GM12878 (cell line): ENCODE results near the gene FN3K. TPM values are rescaled to one million over a fixed set of nuclear protein-coding genes. Genes with fewer than 3 reads are reported as not detected.

Source experiments
- ATAC-seq: fragments of 200-7000 bp; cut with Tn5 transposase; 3 replicates; pipeline ENCODE4 v1.9.1; 2020; ENCODE audit warnings: mild to moderate bottlenecking, moderate library complexity
- BruUV-seq: library from RNA; stranded (reverse); fragments of 400-500 nt; replicated peaks from 2 replicates; lab custom pipeline; 2021; lab: Mats Ljungman, UMichigan
- CTCF ChIA-PET: fragments of 300-600 bp; sonication (Branson Sonifier 250); formaldehyde crosslinking; extraction: SDS; loops from one replicate; lab custom pipeline; 2021; ENCODE audit warnings: inconsistent platforms; lab: Yijun Ruan, JAX
- POLR2A ChIA-PET: fragments of 350-600 bp; formaldehyde crosslinking; extraction: SDS; loops from one replicate; lab custom pipeline; 2021; ENCODE audit warnings: inconsistent platforms; lab: Charles Lee
- RAD21 ChIA-PET: fragments of 300-600 bp; sonication (Branson Sonifier 250); formaldehyde crosslinking; loops from one replicate; lab custom pipeline; 2023; ENCODE audit warnings: antibody characterized with exemption; ENCODE audit not compliant: unreplicated experiment; lab: Charles Lee
- SMC1A ChIA-PET: fragments of 300-600 bp; sonication (Branson Sonifier 250); formaldehyde crosslinking; loops from one replicate; lab custom pipeline; 2023; ENCODE audit not compliant: unreplicated experiment, uncharacterized antibody; lab: Charles Lee
- DNase-seq: peaks from one replicate; pipeline ENCODE4 v3.0.0-alpha.2; 2011; ENCODE audit warnings: low read depth, low spot score
- FAIRE-seq: peaks from 3 replicates; lab custom pipeline; 2011; peaks lifted over from hg19 to GRCh38; lab: Jason Lieb, UNC
- H2AFZ ChIP-seq: 2 replicates; pipeline ENCODE4 v1.6.0; 2011; ENCODE audit warnings: low read depth, low read length, control low read depth; ENCODE audit not compliant: control insufficient read depth
- H3K27ac ChIP-seq: 2 replicates; pipeline ENCODE4 v1.5.1; 2011; ENCODE audit warnings: control low read depth; ENCODE audit not compliant: control insufficient read depth, insufficient read depth
- H3K27me3 ChIP-seq, 2 experiments: replicated peaks in 1 of 2; 2 replicates each; pipeline versions ENCODE4 v1.6.0 to v1.6.1; 2011; ENCODE audit warnings: low read length in 1 of 2; ENCODE audit not compliant: control insufficient read depth in 2 of 2, insufficient read depth in 2 of 2
- H3K36me3 ChIP-seq, 2 experiments: 2 replicates each; pipeline ENCODE4 v1.5.1; 2011; ENCODE audit warnings: low read length in 1 of 2; ENCODE audit not compliant: control insufficient read depth in 2 of 2, insufficient read depth in 2 of 2
- H3K4me1 ChIP-seq: 2 replicates; pipeline ENCODE4 v1.6.1; 2011; ENCODE audit warnings: mild to moderate bottlenecking, low read length, moderate library complexity, mixed read lengths; ENCODE audit not compliant: control insufficient read depth, insufficient read depth
- H3K4me2 ChIP-seq: 2 replicates; pipeline ENCODE4 v1.6.0; 2011; ENCODE audit warnings: control low read depth; ENCODE audit not compliant: control insufficient read depth, insufficient read depth
- H3K4me3 ChIP-seq: fragments of 200-600 bp; sonication (generic); 2 replicates; pipeline ENCODE4 v1.5.1; 2016
- H3K79me2 ChIP-seq: 2 replicates; pipeline ENCODE4 v1.6.0; 2011; ENCODE audit warnings: low read length; ENCODE audit not compliant: control insufficient read depth, insufficient read depth
- H3K9ac ChIP-seq: 2 replicates; pipeline ENCODE4 v1.8.0; 2011; ENCODE audit warnings: low read length, control low read depth, mixed read lengths; ENCODE audit not compliant: control insufficient read depth, insufficient read depth
- H3K9me3 ChIP-seq: replicated peaks from 3 replicates; pipeline ENCODE4 v1.5.1; 2011; ENCODE audit warnings: mild to moderate bottlenecking, low read length; ENCODE audit not compliant: control insufficient read depth, insufficient read depth
- H4K20me1 ChIP-seq: 2 replicates; pipeline ENCODE4 v1.6.0; 2011; ENCODE audit not compliant: control insufficient read depth, insufficient read depth
- ATF2 ChIP-seq: IDR thresholded peaks from 2 replicates; pipeline ENCODE4 v1.6.1; 2012; ENCODE audit warnings: low read length, inconsistent platforms
- CEBPZ ChIP-seq: fragments of 150-350 bp; IDR thresholded peaks from 2 replicates; pipeline ENCODE4 v1.6.1; 2016; ENCODE audit warnings: low read depth, low read length
- CREB1 ChIP-seq: IDR thresholded peaks from 2 replicates; pipeline ENCODE4 v1.6.1; 2012; ENCODE audit warnings: low read depth, mild to moderate bottlenecking, inconsistent platforms
- CTCF ChIP-seq, 3 experiments: IDR thresholded peaks in 2 of 3; conservative IDR thresholded peaks in 1 of 3; 2 replicates each; pipeline ENCODE4 v1.5.1; 2011; ENCODE audit warnings: low read depth in 3 of 3, low read length in 3 of 3, mild to moderate bottlenecking in 3 of 3, control low read depth in 2 of 3, moderate library complexity in 2 of 3, inconsistent platforms in 1 of 3, mixed read lengths in 1 of 3; ENCODE audit not compliant: control insufficient read depth in 2 of 3, insufficient read depth in 1 of 3; ENCODE audit errors: extremely low read depth in 1 of 3
- FOXM1 ChIP-seq: IDR thresholded peaks from 2 replicates; pipeline ENCODE4 v1.6.1; 2012; ENCODE audit warnings: low read depth, mild to moderate bottlenecking, inconsistent platforms, low read length, moderate library complexity
- LARP7 ChIP-seq: fragments of 450-650 bp; IDR thresholded peaks from 2 replicates; pipeline ENCODE4 v1.6.1; 2017; ENCODE audit warnings: mild to moderate bottlenecking
- MAX ChIP-seq: IDR thresholded peaks from 2 replicates; pipeline ENCODE4 v1.6.1; 2012; ENCODE audit warnings: low read depth, low read length, improper control_type of control experiment
- NR2F1 ChIP-seq: fragments of 450-650 bp; conservative IDR thresholded peaks from 2 replicates; pipeline ENCODE4 v1.6.1; 2017; ENCODE audit warnings: mild to moderate bottlenecking
- PAX8 ChIP-seq: fragments of 450-650 bp; IDR thresholded peaks from 2 replicates; pipeline ENCODE4 v1.6.1; 2017; ENCODE audit warnings: mild to moderate bottlenecking, moderate library complexity
- POU2F2 ChIP-seq: IDR thresholded peaks from 3 replicates; pipeline ENCODE4 v1.6.1; 2011; ENCODE audit warnings: low read depth, mild to moderate bottlenecking, low read length, borderline replicate concordance
- REST ChIP-seq: IDR thresholded peaks from 2 replicates; pipeline ENCODE4 v1.6.1; 2012; ENCODE audit warnings: mild to moderate bottlenecking, low read depth, low read length
- TARDBP ChIP-seq: IDR thresholded peaks from 2 replicates; pipeline ENCODE4 v1.6.1; 2016; ENCODE audit warnings: borderline replicate concordance
- YY1 ChIP-seq: IDR thresholded peaks from 2 replicates; pipeline ENCODE4 v1.6.1; 2011; ENCODE audit warnings: low read depth, mild to moderate bottlenecking, low read length
- ZNF207 ChIP-seq: fragments of 450-650 bp; IDR thresholded peaks from 2 replicates; pipeline ENCODE4 v1.6.1; 2014; ENCODE audit warnings: antibody characterized with exemption, mild to moderate bottlenecking, borderline replicate concordance
- ZZZ3 ChIP-seq: IDR thresholded peaks from 2 replicates; pipeline ENCODE4 v1.6.1; 2011; ENCODE audit warnings: low read depth; ENCODE audit not compliant: control insufficient read depth, insufficient read length
- WGBS: methylation state at CpG from one replicate; pipeline ENCODE4 v1.1.6; 2016; ENCODE audit warnings: low lambda C conversion rate; ENCODE audit not compliant: insufficient replicate concordance, insufficient coverage; ENCODE audit errors: missing lambda C conversion rate; 5-methylcytosine and 5-hydroxymethylcytosine counted together
- in situ Hi-C: fragments of 300-500 bp; cut with MboI; formaldehyde crosslinking; loops from 9 replicates; pipeline ENCODE4 v1.14.3; 2018; ENCODE audit warnings: mixed read lengths
- intact Hi-C: fragments of 100-400 bp; cut with micrococcal nuclease; formaldehyde crosslinking; loops from one replicate; pipeline ENCODE4 v1.14.2; 2022; ENCODE audit not compliant: unreplicated experiment
- polyA plus RNA-seq, 11 experiments: library from polyadenylated mRNA; depleted of rRNA in 4 of 11; unstranded in 6 of 11; stranded (reverse) in 5 of 11; fragments of >200 nt; fragmentation: Nextera tagmentation in 4 of 11; fragmentation: Illumina TruSeq in 1 of 11; extraction: Ambion mirVana in 4 of 11; extraction: Trizol in 1 of 11; gene quantifications; 1 replicate in 1 of 11; 2 replicates in 10 of 11; pipeline versions ENCODE4 v1.2.1 to v1.2.3, GENCODE V29; 2011 to 2016; ENCODE audit warnings: inconsistent platforms in 2 of 11, missing spikeins in 2 of 11, low read depth in 1 of 11
- total RNA-seq, 4 experiments: library from RNA; depleted of rRNA in 3 of 4; stranded (reverse); fragments of >200 nt in 3 of 4; fragmentation: Illumina TruSeq in 1 of 4; extraction: Trizol in 1 of 4; gene quantifications; 2 replicates each; pipeline versions ENCODE4 v1.2.1 to v1.2.3, GENCODE V29; 2013 to 2021

The FN3K gene
- total and polyA plus RNA-seq, 10 of the 15 experiments (the other 5 are each of a cell fraction or from before 2014, with no cell fraction given): 0.08 to 0.51 (median 0.17) TPM; not detected in 7

- intact Hi-C loops (loop anchor here (10.0 kb wide), 1 partner anchor 111 kb away; the partner anchor contains the start of gene WDR45B), in situ Hi-C loops (no loop called here)
- no TSS peak for BruUV-seq
- no peak for ATAC-seq
- Histone ChIP-seq H3K4me2 (no peak overlapping the region), H3K36me3 (peaks cover 0 to 4% of the 10 kb centered on the region in 2 experiments; a peak in 1 of 4 replicates), H3K79me2 (peaks cover 16% of the 10 kb centered on the region), H3K9ac (no peak overlapping the region), H4K20me1 (no peaks in the 10 kb centered on the region), H3K27me3 (no peaks in the 10 kb centered on the region), H2AFZ (no peak overlapping the region), H3K27ac (no peak overlapping the region), H3K4me3 (no peak overlapping the region)
- 87% methylated on average over 7 of the region's 7 CpGs for WGBS
- POLR2A ChIA-PET: no interaction called here
- SMC1A ChIA-PET: interaction anchor here (0.9 kb wide), 1 partner anchor 299 kb away, joined by 3 read pairs; no protein-coding TSS in a partner anchor
- CTCF ChIA-PET: no interaction called here
- no peak for DNase-seq
- RAD21 ChIA-PET: no interaction called here
- TF ChIP-seq FOXM1 (no peak), ATF2 (no peak), MAX (no peak), PAX8 (no peak), ZZZ3 (no peak), YY1 (no peak), REST (no peak), ZNF207 (no peak), CEBPZ (no peak), POU2F2 (no peak), CREB1 (no peak), TARDBP (no peak), CTCF (IDR thresholded peaks at IDR 0.05 in 2 of 3, conservative IDR thresholded peaks at IDR 0.05 in 1 of 3; ENCODE audit: control insufficient read depth in 2 of 3, extremely low read depth in 1 of 3, insufficient read depth in 1 of 3, low read depth in 3 of 3, low read length in 3 of 3) (no peak), LARP7 (no peak), NR2F1 (no peak)
- TF ChIP-seq, all 136 proteins: peak for 0
- Histone ChIP-seq H3K9me3 (no peaks in the 10 kb centered on the region), H3K4me1 (0 out of 2 replicates have a peak, but pooled peaks cover 2% of the 10 kb centered on the region)
- no peak for FAIRE-seq
Observed at GRCh38 chr17:82756166-82756565, 20.8 kb downstream of the FN3K start.
